HG02981 (cell line): Measurements from ENCODE around the gene BMI1.

ENCODE experiments used
- ATAC-seq: cut with Tn5 transposase; IDR thresholded peaks from one replicate; pipeline ENCODE4 v1.9.1; 2021; ENCODE audit warnings: mild to moderate bottlenecking, moderate library complexity; ENCODE audit not compliant: unreplicated experiment

BMI1 gene

DNA sequence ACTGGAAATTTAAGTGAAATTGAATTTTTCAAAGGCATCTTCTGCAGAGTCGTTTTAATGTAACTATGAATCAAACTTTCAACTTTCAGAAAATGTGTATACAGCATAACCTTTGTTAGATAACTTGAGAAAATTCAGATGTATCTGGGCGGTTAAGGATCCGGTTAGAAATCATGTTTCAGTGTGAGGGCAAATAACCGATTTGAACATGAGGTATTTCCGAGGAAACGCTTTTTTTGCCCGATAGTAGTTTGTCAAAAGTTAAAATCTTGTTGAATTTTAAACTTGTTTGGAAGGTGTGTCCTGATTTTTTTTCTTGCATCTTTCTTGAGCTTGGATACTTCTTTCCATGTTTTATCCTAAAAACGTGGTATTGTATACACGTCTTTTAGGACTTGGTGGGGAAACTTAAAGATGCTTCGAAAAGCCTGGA lies 1.3 kb upstream of the BMI1 start:
- ATAC-seq = no peak

DNA sequence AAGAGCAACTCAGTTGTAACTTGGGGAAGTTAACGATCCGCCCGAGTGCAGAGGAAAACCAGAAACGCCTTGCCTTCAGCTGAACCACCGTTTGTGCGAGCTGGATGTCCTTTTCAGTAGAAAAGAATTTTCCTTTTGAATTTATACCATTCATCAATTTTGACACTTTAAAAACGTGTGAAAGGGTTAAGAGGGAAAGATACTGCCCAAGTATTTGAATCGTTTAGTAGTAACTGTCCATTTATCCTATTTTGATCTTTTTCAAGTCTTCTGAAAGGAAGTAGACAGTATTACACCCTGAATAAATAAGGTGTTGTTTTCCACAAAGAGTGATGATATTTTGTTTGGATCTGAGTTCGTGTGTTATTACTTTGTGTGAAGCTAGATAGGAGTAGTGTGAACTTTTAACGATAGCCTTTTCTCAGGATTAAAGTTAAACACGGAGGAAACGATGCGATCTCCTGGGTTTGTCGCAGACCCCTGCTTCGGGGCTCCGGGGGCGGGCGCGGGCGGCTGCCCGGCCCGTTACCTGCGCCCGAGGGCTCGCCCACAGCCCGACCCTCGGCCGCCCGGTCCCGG lies 830 bp upstream of the BMI1 start:
- ATAC-seq = no peak

DNA sequence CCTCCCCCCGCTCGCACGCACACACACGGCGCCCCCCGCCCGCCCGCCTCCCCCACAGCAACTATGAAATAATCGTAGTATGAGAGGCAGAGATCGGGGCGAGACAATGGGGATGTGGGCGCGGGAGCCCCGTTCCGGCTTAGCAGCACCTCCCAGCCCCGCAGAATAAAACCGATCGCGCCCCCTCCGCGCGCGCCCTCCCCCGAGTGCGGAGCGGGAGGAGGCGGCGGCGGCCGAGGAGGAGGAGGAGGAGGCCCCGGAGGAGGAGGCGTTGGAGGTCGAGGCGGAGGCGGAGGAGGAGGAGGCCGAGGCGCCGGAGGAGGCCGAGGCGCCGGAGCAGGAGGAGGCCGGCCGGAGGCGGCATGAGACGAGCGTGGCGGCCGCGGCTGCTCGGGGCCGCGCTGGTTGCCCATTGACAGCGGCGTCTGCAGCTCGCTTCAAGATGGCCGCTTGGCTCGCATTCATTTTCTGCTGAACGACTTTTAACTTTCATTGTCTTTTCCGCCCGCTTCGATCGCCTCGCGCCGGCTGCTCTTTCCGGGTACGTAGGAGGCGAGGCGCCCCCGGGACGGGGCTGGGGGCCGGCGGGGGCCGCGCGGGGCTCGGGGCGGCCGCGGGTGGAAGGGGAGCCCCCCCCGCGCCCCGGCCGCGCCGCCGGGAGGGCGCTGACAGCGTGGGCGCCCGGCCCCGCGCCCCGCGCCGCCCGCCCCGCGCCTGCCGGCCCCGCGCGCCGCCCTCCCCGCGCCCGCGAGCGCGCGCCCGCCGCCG lies 441 bp downstream of the BMI1 start:
- no peak for ATAC-seq

DNA sequence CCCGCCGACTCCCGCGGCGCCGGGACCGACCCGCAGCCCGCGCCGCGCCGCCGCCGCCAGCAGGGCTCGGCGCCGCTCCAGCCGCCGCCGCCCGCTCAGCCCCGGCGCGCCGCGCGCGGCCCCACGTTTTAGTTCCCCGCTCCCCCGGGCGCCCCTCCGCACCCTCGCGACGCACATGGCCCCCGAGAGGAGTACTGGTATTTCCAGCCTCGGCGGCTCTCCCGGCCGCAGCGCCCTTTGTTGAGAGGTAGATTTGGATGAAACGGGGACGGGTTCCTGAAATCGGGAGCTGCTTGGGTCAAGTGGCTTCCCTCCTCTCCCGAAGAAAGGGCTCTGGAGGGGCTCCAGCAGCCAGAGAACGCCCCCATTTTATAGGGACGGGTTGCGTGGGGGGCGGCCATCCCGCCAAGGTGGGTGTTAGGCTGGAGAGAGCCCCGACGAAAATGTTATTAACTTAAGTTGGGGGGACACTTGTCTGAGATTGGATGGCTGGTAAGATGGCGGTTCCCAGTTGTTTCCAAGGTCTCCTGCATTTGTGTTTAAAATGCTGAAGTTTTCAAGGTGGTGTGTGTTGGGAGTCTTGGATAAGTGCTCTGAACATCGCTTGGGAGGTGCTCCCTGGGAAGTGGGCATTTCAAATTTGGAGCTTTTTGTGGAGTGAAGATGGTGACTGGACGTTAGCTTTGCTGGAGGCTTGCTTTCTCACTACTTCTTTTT lies 1.2 kb downstream of the BMI1 start:
- ATAC-seq = no peak

DNA sequence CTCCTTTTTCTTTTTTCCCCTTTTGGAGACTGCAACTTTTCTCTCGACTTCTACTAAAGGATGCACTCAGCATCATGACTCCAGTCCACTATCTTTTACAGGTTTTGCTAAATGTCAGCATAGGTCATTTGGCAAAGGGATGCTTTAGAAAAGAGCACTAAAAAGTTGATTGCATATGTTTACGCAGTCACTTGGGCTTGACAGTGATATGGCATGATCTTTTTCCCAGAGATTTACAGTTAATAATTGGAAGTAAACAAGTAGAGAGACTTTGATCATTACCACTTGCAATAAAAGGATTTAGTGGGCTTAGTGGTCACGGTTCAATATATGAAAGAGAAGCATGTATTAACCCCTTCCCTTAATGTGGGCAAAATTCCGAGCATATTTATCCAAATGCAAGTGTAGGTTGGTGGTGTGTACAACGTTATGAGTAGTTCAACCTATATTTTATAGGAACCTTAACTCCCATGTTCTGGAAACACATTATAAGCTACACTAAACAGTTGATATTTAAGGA lies 1.8 kb downstream of the BMI1 start:
- no peak for ATAC-seq

DNA sequence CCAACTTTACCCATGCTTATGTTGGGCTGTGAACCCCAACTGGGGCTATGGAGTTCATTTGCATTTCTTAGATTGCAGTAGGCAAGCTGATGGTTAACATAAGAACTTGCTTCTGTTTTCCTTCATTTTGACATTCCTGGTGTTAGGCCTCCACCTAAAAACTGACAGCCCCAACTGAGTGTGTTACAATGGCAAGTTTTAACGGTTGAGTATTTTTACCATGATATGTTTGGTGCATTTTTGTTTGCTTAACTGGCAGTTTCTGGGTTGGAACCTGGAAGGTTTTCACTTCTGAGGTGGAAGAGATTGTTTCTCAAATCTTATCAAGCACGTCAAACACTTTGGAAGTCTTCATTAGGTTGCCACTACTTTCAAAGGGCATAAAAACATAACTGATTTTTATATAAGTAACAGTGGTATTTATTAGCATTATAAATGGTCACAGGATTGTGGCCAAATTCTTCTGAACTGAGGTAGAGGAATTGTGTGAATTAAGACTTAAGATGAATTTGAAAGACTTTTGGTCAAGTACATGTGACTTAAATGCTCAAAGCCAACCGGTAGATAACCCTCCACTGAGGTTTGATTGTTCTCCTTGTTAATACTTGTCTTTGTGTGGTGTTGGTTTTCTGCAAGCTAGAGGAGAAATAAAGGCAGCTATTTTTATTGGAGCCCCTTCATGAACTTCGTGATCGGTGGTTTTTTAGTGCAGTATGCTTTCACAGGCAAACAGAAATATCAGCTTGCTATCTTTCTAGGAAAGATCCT lies 2.8 kb downstream of the BMI1 start:
- no peak for ATAC-seq

DNA sequence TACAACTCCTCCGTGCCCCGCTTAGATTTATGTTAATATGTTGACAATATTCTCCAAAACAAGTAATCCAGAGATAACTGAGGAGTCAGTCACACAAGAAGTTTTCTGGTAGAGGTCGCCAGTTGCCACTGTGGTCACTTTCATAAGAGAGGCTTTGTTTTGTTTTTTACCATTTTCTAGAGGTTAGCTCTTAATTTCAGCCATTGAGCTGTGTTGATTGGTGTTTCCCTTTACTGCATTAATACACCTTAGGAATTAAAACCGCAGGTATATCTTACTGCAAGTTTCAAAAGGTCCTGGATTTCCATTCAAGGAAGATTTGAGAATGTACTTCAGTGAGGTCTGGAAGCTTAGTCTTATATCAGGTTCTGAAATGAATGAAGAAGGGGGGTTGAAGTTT lies 3.5 kb downstream of the BMI1 start:
- ATAC-seq = no peak

DNA sequence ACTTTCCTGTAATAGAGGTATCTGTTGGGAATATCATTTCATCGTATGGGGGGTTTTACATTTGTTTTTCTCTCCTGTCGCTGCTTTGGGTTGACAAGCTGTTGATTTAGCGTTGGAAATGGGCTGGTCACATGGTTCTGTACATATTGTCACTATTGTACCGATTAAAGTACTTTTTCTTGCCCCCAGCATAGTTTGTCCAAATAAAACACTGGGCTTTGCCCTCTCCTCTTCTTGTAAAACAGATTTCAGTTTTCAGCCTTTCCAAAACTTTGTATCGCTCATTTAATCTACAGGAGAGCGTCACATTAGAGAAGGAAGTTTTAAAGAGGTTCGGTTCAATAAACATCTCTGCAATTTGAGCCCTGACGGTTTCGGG lies 4.0 kb downstream of the BMI1 start:
- no peak for ATAC-seq

DNA sequence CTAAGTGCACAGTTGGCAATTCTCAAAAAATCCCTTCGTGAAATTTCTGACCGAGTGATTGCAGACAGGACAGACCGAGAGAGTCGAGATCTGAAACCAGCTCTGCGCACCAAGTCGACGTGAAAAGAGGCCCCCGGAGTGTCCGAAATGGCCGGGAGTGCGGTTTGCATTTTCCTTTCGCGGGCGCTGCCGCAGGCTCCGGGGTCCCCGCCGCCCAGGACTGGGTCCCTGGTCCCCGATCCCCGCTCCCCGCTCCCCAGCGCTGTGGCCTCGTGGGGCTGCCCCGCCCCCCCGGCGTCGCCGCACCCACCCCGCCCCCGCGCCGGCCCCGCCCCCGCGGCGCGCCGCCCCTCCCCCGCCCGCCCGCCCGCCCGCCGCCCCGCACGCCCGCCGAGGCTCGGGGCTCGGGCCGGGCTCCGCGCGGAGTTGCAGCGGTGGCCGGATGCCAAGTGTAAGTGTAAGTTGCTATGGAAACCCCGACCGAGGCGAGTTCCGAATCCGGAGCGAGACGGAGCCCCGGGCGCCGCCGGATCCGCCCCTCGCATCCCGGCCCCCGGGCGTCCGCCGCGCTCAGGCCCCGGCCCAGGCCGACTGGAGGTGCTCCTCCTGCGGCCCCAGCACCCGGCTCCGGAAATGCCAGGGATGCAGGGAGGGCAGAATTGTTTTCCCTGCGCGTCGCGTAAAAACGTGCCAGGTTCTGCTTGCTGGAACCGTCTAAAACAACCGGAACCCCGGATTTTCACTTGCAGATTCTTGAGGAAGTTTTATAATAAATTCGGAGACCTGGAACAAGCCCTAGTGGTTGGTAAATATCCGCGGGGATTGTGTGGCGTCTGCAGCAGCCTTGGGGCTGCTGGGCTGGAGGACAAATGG lies 4.6 kb downstream of the BMI1 start:
- ATAC-seq = peak; percentile 40

DNA sequence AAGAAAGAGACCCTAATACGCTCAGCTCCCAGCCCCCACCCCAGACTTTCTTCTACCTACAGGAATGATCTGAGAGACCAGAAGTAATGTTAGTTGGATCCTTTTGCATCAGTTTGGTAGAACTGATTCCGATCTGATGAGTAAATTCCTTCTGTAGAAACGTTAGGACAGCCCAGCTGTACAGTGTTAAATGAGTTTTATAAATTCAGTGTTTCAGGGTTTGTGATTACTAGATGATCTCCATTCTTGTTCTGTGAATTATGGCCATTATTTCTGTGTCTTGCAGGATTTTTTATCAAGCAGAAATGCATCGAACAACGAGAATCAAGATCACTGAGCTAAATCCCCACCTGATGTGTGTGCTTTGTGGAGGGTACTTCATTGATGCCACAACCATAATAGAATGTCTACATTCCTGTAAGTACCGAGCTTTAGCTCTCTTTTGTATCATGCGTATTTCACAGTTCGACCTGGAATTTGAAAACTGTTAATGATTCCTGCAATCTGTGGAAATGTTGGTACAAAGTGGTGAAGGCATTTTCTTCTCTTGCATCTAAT lies 5.3 kb downstream of the BMI1 start:
- ATAC-seq = no peak

DNA sequence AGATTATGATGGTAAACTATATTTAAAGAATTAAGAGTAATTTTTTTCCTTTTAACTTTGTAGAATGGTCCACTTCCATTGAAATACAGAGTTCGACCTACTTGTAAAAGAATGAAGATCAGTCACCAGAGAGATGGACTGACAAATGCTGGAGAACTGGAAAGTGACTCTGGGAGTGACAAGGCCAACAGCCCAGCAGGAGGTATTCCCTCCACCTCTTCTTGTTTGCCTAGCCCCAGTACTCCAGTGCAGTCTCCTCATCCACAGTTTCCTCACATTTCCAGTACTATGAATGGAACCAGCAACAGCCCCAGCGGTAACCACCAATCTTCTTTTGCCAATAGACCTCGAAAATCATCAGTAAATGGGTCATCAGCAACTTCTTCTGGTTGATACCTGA lies 8.3 kb downstream of the BMI1 start:
- no peak for ATAC-seq

DNA sequence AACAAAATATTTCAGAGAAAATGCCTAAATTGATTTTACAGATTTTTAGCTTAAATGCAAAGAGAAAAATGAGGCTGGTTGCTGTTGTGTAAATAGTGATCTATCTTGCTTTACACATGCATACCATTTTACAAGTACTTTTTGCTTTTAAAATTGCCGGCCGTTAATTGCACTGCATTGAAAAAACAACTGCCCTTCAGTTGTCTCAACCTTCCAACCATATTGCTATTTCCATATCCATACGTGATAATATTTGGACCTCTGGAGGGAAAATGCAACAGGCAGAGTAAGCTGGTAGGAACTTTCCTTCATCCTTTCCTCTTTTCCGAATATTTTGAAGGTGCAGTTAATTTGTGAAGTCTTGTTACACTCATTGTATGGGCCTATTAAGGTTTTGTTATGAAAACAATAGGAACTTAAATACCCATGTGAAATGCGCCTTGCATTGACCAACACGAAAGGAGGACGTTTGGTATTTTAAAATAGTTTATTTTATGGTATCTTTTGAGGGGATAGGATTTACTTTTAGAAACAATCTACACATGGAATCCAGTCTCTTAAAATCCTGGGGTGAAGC lies 11.3 kb downstream of the BMI1 start:
- ATAC-seq = no peak

DNA sequence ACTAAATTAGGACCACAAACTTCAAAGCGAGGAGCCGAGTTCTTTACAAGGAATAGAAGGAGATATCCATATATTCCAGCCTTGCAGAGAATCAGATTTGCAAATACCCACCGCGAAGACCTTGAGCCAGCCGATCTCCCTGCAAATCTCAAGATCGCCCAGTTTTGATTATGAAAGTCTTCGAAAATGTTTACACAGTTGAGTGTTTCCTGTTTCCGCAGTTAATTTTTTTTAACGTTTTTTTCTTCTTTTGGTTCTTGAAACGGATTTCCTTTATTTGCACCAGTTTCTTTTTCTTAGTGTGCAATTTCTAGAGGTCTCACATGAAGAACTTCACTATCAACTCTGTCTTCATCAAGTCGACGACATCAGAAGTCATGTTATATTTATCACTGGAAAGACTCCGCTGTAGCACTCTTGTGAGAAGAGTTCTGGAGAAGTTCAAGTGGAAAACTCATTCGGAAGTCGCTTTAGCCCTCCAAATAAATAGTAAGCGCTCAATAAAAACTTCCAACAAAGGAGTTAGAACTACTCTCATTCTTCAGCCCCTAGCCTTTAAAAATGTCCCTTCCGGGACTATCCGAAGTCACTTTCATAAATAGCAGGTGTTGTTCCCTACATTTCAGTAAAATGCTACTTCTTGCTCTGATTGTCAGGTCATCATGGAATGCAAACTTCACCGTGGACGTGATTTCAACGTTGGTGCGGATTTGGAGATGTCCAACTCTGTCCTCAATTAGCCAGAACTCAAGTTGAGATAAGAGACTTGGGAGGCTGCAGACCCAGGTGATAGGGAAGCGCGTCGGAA lies 12.5 kb downstream of the BMI1 start:
- ATAC-seq = no peak

DNA sequence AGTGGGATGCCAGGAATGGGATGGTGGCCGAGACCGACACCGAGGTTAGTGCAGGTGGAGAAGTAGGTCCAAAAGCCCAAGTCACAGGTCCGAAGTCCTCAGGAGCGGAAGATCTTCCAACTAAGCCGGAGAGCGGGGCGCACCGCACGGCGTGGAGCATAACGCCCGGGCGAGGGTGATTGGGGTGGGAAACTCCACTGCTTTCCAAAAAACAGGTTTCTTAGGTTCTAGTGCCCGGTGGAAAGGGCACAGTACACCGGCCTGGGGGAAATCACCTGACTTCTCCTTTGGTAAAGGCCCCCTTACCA lies 13.0 kb downstream of the BMI1 start:
- ATAC-seq = no peak

DNA sequence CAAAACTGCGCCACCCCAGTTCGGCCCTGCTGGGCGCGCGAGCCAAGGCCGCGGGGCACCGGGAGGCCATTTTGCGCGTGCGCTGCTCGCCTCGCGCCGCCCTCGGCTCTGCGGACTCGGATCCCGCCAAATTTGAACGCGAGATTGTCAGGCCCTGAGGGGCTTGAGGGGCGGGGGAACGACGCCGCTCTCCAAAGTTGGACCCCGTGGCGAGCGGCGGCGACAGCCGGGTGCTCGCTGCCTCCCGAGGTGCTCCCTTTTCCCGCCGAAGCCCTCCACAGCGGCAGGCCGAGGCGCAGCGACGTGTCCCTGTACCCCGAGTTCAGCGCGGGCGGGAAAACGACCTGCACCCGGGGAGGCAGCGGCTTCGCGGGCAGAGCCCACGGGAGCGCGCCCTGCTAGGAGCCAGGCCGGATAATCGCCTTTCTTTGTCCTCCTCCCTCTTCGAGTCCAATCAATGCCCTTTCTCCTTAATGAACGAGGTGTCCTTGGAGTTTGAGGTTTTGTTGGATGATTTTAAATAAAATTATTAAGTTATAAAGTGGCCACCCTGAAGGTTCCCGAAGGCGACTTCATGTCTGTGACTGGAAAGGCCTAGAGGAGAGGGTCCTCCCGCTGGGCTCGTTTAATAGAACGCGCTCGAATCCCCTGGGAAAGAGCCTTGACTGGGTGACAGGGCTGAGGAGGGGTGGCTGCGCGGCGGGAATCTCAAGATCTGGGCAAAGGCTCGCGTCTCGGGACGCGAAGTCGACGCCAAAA lies 13.7 kb downstream of the BMI1 start:
- ATAC-seq = no peak

DNA sequence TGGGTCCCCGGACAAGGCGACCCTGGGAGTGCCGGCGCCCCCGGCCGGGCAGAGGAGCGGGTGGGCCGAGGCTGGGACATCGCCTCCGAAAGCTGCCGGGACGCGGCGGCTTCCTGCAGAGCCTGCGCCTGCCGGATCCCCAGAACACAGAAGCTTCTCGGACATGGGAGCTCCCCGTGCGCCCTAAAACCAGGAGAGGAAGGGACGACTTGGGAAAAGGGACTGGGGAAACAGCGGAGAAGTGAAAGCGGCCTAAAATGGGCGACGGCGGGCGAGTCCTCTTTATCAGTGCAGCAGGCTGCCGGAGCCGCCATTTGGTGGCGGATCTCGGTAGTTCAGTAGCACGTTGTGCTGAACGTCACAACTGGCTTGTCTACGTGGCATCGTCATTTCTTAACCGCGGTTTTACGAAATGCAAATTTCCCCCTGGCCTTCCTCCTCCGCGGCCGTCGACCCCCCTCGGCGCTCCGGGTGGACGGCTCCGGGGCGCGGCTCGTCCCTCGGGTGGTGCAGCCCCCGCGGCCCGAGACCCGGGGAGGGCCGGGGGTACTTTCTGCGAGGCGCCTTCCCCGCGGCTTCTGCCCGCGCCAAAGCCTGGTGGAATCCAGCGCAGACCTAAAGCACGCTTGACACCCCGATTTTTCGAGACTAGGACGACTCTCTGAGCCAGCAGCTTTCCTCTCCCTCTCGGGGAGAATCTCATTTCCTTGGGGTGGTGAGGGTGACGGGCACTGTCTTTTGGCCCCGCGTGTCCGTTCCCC lies 14.5 kb downstream of the BMI1 start:
- ATAC-seq = peak; percentile 70

DNA sequence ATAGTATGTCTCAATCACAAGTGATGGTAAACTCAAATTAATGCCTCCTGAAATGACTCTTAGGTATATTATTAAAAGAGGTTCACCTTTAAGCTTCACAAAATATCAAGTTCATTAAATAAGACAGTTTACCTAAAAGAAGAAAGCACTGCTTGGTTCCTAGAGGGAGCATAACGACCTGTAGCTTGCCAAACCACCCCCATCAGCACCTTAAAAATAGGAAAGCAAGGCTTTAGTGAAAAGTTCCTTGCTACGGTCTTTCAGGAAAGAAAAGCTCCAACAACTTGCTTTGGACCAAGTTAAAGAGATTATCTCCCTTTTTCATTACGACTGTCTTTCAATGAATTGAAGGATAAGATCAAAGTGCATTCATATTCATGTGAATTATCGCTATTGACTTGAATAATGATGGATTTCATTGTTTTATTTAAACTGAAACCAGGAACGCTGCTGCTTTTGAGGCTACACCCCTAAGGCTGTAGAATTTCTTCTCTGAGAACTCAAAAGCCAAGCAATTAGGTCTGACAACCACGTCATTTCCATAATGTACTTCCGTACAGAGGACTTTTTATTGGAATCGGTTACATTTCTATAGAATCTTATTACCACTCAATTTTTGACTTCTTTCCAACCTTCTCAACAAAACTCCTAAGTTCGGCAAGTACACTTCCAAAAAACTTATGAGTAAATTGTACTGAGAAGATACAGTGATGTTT lies 17.4 kb downstream of the BMI1 start:
- ATAC-seq = no peak
